SK-N-MC (cell line): ENCODE data around the gene MACF1.
"Not testable (repeated sequence)": the region's sequence is repeated elsewhere in the genome, so short reads cannot be mapped to it uniquely, and the experiment has no call there.

Source experiments
- EZH2 ChIP-seq: fragments of 200-600 bp; sonication (generic); IDR thresholded peaks from one replicate; pipeline ENCODE4 v1.6.1; 2017; ENCODE audit warnings: antibody characterized with exemption
- POLR2AphosphoS5 ChIP-seq: IDR thresholded peaks from 2 replicates; pipeline ENCODE4 v1.6.1; 2012; ENCODE audit warnings: mild to moderate bottlenecking, low read depth, low read length, borderline replicate concordance

DNA sequence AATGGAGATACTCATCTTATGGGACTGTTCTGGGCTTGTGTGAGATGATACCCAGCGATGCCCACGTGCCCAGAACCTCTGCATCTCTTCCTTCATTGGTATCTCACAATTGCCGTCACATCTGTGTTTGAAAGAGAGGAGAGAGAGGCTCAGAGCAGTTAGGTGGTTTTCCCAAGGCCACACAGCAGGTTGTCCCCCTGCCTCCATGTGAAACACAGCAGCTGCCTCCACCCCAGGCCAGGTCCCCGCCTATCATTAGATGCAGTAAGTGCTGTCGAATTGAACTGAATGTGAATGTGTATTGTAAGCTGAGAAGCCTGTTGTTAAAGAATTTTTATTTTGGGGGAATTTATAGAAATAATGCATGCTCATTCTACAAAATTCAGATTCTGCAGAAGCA, 292.0 kb downstream of the MACF1 start:
- not testable (repeated sequence) for TF ChIP-seq POLR2AphosphoS5, EZH2
